Hepatocyte (in vitro differentiated cells): Measurements from ENCODE around the gene MRPL57.

Experiments
- EZH2 ChIP-seq: fragments of 200-600 bp; sonication (generic); IDR thresholded peaks from 2 replicates; pipeline ENCODE4 v1.6.1; 2016; ENCODE audit warnings: antibody characterized with exemption, mild to moderate bottlenecking, borderline replicate concordance
- EZH2phosphoT487 ChIP-seq: fragments of 200-600 bp; sonication (generic); IDR thresholded peaks from one replicate; pipeline ENCODE4 v1.6.1; 2018; ENCODE audit warnings: antibody characterized with exemption, mild to moderate bottlenecking, low read depth, moderate library complexity; ENCODE audit not compliant: unreplicated experiment, severe bottlenecking

DNA sequence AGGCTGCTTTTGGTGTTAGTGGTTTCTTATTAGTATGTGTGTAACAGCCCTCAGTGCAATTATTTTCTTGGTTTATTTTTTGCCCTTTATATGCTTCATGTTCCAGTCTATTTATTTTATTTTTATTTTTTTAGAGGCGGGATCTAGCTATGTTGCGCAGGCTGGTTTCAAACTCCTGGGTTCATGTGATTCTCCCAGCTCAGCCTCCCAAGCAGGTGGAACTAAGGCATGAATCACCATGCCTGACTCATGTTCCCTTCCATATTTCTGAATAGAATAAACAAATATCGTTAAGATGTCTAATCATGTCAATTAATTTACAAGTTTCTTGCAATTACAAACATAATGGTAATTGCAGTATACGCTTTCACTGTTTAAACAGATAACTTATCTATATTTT lies 11.8 kb upstream of the MRPL57 start:
- TF ChIP-seq EZH2 (no peak), EZH2phosphoT487 (no peak)
